ENCODE data around the gene SGK2. TPM values are rescaled to one million over a fixed set of nuclear protein-coding genes. Genes with fewer than 3 reads are reported as not detected.

The SGK2 gene
- total RNA-seq, 4 donors from 2014 or later = 0.33 to 1.2 (median 0.76) TPM

DNA sequence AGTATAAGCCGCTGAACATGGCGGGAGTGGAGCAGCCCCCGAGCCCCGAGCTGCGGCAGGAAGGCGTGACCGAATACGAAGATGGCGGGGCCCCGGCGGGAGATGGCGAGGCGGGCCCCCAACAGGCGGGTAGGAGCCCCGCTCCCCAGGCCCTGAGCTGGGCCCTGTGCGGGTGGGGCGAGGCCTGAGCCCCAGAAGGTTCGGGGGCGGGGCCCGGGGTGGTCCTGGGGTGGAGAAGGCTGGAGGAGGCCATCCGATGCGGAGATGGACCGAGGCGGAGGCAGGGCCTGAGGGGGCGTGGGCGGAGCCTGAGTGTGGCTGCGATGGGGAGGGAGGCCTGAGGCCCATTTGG lies 44.2 kb upstream of the SGK2 start:
- 52 to 75% methylated on average over 14 to 27 of the region's 27 CpGs for WGBS, 2 donors
- no peak for TF ChIP-seq POLR2A (IDR thresholded peaks at IDR 0.05)
- TF ChIP-seq, protein P1, sequence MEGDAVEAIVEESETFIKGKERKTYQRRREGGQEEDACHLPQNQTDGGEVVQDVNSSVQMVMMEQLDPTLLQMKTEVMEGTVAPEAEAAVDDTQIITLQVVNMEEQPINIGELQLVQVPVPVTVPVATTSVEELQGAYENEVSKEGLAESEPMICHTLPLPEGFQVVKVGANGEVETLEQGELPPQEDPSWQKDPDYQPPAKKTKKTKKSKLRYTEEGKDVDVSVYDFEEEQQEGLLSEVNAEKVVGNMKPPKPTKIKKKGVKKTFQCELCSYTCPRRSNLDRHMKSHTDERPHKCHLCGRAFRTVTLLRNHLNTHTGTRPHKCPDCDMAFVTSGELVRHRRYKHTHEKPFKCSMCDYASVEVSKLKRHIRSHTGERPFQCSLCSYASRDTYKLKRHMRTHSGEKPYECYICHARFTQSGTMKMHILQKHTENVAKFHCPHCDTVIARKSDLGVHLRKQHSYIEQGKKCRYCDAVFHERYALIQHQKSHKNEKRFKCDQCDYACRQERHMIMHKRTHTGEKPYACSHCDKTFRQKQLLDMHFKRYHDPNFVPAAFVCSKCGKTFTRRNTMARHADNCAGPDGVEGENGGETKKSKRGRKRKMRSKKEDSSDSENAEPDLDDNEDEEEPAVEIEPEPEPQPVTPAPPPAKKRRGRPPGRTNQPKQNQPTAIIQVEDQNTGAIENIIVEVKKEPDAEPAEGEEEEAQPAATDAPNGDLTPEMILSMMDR (IDR thresholded peaks at IDR 0.05) = no peak
- Histone ChIP-seq H3K27ac (peak overlapping the region in 2 of 3 donors; percentile 17 to 65), H3K4me1 (peaks cover 7 to 8% of the 10 kb centered on the region in 2 donors), H3K27me3 (no peaks in the 10 kb centered on the region), H3K36me3 (no peaks in the 10 kb centered on the region), H3K4me3 (replicated peaks in 1 of 3) (peak overlapping the region; percentile 6 to 51 (median 49)), H3K9me3 (no peaks in the 10 kb centered on the region)
- intact Hi-C loops (cut with DNase I) = no loop called here
- peak in 1 of 2 donors; percentile 9 for DNase-seq

DNA sequence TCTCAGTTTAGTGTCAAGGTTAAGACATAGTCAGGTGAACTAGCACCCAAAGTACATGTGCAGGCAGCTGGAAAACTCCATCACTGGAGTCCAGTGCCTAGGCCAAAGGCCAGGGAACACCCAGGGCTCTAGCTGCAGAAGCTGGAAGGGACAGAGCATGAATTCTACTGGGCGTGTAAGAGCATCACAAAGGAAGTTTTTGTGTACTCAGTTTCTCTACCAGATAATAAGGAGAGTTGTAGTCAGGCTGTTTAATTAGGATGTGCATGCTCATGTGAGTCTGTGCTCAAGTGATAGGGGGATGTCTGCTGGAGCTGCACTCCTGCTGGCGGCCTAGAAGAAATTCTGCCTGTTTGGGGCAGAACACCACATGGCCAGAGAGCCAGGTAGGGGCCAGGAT lies 43.2 kb upstream of the SGK2 start:
- Histone ChIP-seq H3K4me1 (peaks cover 7 to 8% of the 10 kb centered on the region in 2 donors), H3K9me3 (no peaks in the 10 kb centered on the region), H3K27me3 (no peaks in the 10 kb centered on the region), H3K27ac (no peak overlapping the region), H3K36me3 (no peaks in the 10 kb centered on the region), H3K4me3 (replicated peaks in 1 of 3) (no peak overlapping the region)
- no peak for DNase-seq
- WGBS, 2 donors = 84 to 91% methylated on average over 2 of the region's 2 CpGs
- TF ChIP-seq, protein P1 (IDR thresholded peaks at IDR 0.05) = no peak
- no peak for TF ChIP-seq POLR2A (IDR thresholded peaks at IDR 0.05)
- intact Hi-C loops (cut with DNase I) = no loop called here

DNA sequence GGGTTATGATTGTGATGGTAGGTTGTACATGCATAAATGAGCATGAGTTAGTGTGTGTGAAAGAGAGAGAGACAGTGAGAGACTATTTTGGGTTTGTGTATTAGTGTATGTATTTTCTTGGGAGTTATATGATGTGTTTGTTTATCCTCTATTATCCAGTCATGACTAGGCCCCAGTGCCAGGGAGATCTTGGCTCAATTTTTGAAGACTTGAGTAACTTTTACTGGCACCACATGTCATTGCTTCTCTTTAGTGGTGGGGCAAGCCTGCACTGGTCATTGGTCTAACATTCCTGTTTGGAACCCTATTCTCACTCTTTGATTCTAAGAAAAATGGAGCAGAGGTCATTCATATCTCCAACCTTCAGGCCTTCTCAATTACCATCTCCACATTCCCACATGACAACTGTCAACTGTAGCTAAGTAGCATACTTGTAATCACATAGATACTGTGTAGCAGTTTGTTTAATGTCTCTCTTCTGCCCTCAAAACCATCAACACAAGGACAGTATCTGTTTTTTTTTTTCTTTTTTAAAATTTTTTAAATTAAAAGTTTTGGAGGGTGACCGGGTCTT lies 42.5 kb upstream of the SGK2 start:
- H3K9me3 ChIP-seq = no peaks in the 10 kb centered on the region
- H3K36me3 ChIP-seq = no peaks in the 10 kb centered on the region
- no peak overlapping the region for H3K27ac ChIP-seq
- peaks cover 7 to 8% of the 10 kb centered on the region in 2 donors for H3K4me1 ChIP-seq
- TF ChIP-seq POLR2A (IDR thresholded peaks at IDR 0.05) = no peak
- TF ChIP-seq, protein P1 (IDR thresholded peaks at IDR 0.05) = no peak
- intact Hi-C loops (cut with DNase I) = no loop called here
- WGBS, 2 donors = 93 to 100% methylated on average over 1 of the region's 1 CpG
- H3K4me3 ChIP-seq (replicated peaks in 1 of 3) = no peak overlapping the region
- DNase-seq = no peak
- no peaks in the 10 kb centered on the region for H3K27me3 ChIP-seq

DNA sequence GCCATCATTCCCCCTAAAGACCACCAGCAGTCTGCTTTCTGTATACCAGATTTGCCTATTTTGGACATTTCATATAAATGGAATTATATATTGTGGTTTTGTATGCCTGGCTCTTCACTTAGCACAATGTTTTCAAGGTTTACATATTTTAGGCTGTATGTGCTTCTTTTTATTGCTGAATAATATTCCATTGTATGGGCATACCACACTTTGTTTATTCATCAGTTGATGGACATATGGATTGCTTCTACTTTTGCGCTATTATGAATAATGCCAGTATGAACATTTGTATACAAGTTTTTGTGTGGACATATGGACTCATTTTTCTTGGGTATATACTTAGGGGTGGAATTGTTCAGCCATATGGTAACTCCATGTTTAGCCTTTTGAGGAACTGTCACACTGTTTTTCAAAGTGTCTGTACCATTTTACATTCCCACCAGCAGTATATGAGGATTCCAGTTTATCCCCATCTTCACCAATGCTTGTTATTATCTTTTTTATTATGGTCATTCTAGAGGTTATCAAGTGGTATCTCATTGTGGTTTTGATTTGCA lies 38.7 kb upstream of the SGK2 start:
- no peaks in the 10 kb centered on the region for H3K27me3 ChIP-seq
- DNase-seq = no peak
- H3K9me3 ChIP-seq = no peaks in the 10 kb centered on the region
- no peaks in the 10 kb centered on the region for H3K4me1 ChIP-seq
- no peaks in the 10 kb centered on the region for H3K36me3 ChIP-seq
- intact Hi-C loops (cut with DNase I) = no loop called here
- H3K27ac ChIP-seq = no peak overlapping the region
- WGBS, 2 donors = 98 to 100% methylated on average over 1 of the region's 1 CpG
- no peak for TF ChIP-seq POLR2A (IDR thresholded peaks at IDR 0.05)
- TF ChIP-seq, protein P1 (IDR thresholded peaks at IDR 0.05) = no peak
- H3K4me3 ChIP-seq (replicated peaks in 1 of 3) = no peak overlapping the region

DNA sequence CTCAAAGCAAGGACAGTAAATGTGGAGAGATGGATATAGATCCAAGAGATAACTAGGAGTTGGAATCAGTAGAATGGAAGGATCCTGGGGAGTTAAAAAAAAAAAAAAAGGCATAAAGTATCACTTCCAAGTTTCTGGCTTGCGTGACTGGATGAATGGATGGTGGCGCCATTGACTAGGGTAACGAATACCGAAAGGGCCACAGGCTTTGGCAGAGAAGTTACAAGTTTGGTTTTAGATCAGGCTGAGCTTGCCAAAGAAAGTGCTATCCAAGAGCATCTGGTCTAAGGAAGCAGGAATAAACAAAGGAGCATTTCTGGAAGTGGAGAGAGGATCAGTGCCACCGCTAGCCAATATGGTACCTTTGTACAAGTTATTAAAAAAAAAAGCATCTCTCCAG lies 33.8 kb upstream of the SGK2 start:
- intact Hi-C loops (cut with DNase I) = no loop called here
- H3K4me3 ChIP-seq (replicated peaks in 1 of 3) = no peak overlapping the region
- H3K27me3 ChIP-seq = no peaks in the 10 kb centered on the region
- H3K9me3 ChIP-seq = no peaks in the 10 kb centered on the region
- no peaks in the 10 kb centered on the region for H3K36me3 ChIP-seq
- H3K4me1 ChIP-seq = no peaks in the 10 kb centered on the region
- no peak overlapping the region for H3K27ac ChIP-seq
- no peak for DNase-seq
- no peak for TF ChIP-seq POLR2A (IDR thresholded peaks at IDR 0.05)
- TF ChIP-seq, protein P1 (IDR thresholded peaks at IDR 0.05) = no peak
- WGBS, 2 donors = 79 to 90% methylated on average over 5 of the region's 5 CpGs
